ENCODE measurements around the gene PEX7.

PEX7 gene

GRCh38 chr6:136962661-136963060 lies 140.3 kb downstream of the PEX7 start:
- TF ChIP-seq MAX (IDR thresholded peaks at IDR 0.05) (no peak), TEAD4 (IDR thresholded peaks at IDR 0.05) (no peak), YY1 (IDR thresholded peaks at IDR 0.05; ENCODE audit: low read depth) (no peak), USF1 (IDR thresholded peaks at IDR 0.05) (no peak), TCF12 (IDR thresholded peaks at IDR 0.05; ENCODE audit: low read depth) (no peak), NFIC (IDR thresholded peaks at IDR 0.05) (no peak), CREB1 (IDR thresholded peaks at IDR 0.05; ENCODE audit: low read depth) (no peak), FOXM1 (IDR thresholded peaks at IDR 0.05; ENCODE audit: borderline replicate concordance, low read depth) (no peak), REST (IDR thresholded peaks at IDR 0.05; ENCODE audit: low read depth) (no peak), ZBTB7A (IDR thresholded peaks at IDR 0.05; ENCODE audit: low read depth) (no peak), EGR1 (IDR thresholded peaks at IDR 0.05) (no peak), RAD21 (IDR thresholded peaks at IDR 0.05; ENCODE audit: low read depth) (no peak), EP300 (IDR thresholded peaks at IDR 0.05; ENCODE audit: borderline replicate concordance) (no peak), TAF1 (IDR thresholded peaks at IDR 0.05; ENCODE audit: low read depth) (no peak), CEBPB (IDR thresholded peaks at IDR 0.05) (no peak)

- TF ChIP-seq USF1 (IDR thresholded peaks at IDR 0.05) (no peak), EP300 (IDR thresholded peaks at IDR 0.05; ENCODE audit: borderline replicate concordance) (no peak)
These were observed 140.9 kb downstream of the PEX7 start for GRCh38 chr6:136963259-136963658.
